Activated naive CD4-positive, alpha-beta T cell treated with anti-CD3 and anti-CD28 coated beads, Interleukin-2, amount 50 U/mL, for 16 hours (primary cell): ENCODE results near the gene PGAP3.
A peak's percentile ranks its signal among the peaks of the same experiment; 100 is the strongest.
"Not testable (repeated sequence)": the region's sequence is repeated elsewhere in the genome, so short reads cannot be mapped to it uniquely, and the experiment has no call there.

Source experiments
- DNase-seq: peaks from one replicate; pipeline ENCODE4 v3.0.0-alpha.2; 2020

Gene PGAP3, protein sequence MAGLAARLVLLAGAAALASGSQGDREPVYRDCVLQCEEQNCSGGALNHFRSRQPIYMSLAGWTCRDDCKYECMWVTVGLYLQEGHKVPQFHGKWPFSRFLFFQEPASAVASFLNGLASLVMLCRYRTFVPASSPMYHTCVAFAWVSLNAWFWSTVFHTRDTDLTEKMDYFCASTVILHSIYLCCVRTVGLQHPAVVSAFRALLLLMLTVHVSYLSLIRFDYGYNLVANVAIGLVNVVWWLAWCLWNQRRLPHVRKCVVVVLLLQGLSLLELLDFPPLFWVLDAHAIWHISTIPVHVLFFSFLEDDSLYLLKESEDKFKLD

DNA sequence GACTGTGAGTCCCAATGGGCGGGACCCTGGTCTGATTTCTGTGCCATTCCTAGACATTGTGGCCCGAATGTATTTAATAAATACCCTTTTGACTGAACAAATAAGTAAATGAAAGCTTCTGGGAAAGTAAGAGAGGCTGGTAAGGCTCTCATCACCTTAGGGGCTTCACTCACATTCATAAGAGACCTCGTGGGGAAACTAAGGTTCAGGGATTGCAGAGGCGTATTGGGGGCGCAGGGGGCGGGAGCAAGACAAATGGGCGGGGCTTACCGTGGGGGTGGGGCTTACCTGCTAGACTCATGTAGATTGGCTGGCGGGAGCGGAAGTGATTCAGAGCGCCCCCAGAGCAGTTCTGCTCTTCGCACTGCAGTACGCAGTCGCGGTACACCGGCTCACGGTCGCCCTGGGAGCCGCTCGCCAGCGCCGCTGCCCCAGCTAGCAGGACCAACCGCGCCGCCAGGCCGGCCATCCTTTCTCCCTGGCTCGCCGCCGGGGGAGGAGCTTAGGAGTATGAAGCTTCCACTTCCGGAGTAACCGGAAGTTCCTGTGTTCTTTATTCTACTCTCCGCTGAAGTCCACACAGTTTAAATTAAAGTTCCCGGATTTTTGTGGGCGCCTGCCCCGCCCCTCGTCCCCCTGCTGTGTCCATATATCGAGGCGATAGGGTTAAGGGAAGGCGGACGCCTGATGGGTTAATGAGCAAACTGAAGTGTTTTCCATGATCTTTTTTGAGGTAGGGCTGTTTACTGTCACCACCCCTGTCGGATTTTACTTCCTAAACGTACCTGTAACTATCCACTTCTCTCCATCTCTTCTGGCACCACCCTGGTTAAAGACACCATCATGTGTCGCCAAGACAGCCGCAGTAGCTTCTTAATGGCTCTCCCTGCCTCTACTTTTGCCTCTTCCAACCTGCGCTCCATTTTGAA is at the start of gene PGAP3:
PGAP3 (minus strand) TSS at position 512 of the 929 bp plus-strand sequence; CDS start at position 469, 43 bp downstream.
- peak; percentile 83 for DNase-seq

DNA sequence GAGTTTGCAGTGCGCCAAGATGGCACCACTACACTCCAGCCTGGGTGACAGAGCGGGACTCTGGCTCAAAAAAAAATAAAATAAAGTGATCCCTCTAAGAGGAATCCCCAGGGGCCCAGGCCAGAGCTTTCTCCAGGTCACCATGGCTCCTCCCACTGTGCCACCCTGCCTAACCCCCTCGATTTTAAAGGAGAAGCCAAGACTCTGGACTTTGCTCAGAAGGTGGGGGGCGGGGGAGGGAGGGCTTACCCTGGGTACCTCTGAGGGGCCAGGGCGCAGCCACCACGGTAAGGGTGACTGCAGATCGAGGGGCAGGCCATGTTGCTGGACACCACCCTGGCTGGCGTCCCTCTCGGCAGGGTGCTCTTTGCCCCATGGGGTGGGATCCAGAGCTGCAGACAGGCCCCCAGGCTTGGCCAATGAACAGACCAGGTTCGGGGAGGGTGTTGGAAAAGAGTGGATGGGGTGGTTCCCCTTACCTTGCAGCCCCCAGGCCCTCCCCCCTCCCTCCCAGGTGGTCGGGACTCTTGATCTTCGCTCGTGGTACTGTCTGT is 49.4 kb upstream of the PGAP3 start:
- no peak for DNase-seq

DNA sequence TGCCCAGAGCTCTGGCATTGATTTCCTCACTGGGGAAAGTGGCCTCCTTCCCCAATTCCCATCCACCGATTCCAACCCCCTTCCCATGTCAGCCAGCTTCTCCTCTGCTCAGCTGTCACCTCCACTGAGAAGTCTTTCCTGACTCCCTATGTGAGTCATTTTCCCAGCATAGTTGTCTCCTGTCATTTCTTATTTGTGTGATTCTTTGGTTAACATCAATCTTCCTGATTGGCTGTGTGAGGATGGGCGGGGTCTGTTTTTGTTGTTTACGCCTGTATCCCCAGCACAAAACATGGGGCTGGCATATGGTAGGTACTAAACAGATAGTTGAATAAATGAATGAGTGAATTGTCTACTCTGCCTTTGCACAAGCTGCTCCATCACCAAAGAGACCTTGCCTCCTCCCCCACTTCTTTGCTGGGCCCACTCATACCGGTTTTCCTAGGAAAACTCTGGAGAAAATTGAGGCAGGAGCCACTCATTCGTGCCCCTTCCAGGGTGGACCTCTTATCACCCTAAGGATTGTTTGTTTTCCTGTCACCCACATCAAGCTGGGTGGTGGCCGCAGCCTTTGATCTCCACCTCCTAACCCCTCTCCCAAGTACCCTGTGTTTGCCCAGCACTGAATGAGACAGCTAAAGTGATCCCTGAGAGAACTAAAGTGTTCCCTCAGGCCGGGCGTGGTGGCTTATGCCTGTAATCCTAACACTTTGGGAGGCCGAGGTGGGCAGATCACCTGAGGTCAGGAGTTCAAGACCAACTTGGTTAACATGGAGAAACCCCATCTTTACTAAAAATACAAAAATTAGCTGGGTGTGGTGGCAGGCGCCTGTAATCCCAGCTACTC is 48.7 kb upstream of the PGAP3 start:
- DNase-seq, result no peak

DNA sequence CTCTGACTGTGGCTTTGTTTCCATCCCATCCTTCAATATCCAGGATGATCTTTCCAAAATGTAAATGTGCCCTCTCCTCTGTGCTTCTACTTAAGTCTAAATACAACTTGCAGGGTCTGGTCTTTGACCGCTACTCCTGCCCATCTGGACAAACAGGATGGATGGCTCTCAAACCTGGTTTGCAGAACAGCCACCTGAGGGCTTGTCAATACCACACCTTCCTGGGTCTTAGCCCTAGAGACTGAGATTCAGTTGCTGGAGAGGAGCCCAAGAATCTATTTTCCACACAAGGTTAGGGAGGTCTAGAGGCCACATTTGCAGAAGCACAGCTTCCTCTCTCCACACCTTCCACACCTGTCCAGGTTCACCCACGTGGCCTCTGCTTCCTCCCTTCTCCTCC is 48.0 kb upstream of the PGAP3 start:
- no peak for DNase-seq

DNA sequence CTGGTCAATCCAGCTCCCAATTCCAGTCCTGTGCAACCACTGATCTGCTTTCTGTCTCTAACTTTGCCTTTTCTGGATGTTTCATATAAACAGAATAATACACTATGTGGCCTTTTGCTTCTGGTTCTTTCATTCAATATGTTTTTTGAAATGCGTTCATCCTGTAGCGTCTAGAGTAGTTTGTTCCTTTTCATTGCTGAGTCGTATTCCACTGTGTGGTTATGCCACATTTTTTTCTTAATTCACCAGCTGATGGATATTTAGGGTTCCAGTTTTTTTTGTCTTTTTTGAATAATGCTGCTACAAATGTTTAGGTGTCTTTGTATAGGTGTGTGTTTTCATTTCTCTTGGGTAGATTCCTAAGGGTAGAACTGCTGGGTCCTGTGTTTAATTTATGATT is 44.7 kb upstream of the PGAP3 start:
- DNase-seq, result no peak

DNA sequence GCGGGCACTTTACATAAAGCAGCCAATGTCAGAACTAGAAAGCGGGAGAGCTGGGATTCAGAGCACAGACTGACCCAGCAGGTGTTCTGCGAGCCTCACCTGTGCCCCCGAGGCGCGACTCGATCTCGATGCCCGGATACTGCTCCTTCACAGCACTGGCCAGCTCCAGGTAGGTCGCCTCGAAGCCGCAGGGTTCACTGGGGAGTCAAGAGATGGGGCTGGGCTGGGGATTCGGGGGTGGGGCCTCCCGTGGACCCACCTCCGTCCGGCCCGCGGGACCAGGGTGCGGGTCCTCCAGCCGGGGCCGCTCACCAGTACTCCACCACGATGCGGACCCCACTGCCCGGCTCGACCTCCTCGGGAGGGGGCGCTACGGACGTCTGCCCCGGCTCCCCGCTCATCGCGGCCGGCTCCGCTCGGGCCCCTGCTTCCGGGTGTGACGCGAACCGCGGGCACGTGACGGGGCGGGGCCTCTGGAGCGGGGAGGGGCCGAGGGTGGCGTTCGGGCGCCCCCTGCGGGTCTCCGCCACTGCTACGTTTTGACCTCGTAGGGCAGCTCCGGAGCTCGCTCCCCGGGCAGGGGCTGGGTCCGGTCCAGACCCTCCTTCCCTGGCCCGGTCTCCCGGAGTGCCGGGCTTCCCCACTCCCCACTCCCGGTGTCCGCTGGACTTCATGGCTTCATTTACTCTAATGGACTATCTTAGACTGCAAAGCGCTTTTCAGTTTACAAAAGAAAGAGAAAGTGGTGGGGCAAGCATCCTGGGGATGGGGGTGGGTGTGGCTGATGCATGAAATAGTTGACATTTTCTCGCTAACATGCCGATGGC is 42.5 kb upstream of the PGAP3 start, which contains the start of gene MIEN1:
MIEN1 (minus strand) TSS at position 438 of the 827 bp plus-strand sequence; CDS start at position 401, 37 bp downstream.
- DNase-seq, result peak; percentile 92

DNA sequence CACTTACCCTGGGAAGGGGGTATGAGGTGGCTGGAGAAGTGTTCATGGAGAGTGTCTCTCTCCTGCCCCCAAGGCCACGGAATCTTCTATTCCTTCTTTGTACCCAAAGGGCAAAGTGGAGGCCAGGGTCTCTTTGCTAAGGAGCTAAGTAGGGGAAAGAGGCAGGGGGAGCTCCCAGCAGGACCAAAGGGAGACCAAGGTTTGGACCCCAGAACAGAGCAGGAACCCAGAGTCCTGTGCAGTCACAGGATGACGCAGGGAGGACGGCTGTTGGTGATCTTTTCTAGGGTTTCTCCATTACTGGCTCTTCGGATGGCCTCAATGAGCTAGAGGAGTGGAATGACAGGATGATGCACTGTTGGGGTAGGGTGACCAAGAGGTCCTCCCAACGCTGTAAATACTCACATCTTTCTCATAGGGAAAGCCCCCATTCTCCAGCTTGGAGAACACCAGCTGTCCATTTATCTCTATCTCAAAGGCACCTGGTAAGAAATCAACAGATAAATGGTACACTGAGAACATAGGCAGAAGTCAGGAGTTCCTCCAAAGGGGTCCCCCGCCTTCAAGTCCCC is 41.5 kb upstream of the PGAP3 start:
- no peak for DNase-seq

DNA sequence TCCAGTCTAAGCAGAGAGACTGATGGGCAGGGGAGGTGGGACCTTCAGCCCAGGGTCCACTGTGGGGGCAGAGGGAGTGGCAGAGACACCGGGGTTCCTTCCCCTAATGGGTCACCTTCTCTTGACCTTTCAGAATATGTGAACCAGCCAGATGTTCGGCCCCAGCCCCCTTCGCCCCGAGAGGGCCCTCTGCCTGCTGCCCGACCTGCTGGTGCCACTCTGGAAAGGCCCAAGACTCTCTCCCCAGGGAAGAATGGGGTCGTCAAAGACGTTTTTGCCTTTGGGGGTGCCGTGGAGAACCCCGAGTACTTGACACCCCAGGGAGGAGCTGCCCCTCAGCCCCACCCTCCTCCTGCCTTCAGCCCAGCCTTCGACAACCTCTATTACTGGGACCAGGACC is 39.7 kb upstream of the PGAP3 start:
- DNase-seq, result no peak

DNA sequence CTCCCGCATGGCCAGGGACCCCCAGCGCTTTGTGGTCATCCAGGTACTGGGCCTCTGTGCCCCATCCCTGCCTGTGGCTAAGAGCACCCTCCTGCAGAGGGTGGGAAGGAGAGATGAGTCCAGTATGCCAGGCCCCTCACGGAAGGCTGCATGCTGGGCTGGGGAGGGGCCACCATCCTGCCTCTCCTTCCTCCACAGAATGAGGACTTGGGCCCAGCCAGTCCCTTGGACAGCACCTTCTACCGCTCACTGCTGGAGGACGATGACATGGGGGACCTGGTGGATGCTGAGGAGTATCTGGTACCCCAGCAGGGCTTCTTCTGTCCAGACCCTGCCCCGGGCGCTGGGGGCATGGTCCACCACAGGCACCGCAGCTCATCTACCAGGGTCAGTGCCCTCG is 38.8 kb upstream of the PGAP3 start:
- no peak for DNase-seq

DNA sequence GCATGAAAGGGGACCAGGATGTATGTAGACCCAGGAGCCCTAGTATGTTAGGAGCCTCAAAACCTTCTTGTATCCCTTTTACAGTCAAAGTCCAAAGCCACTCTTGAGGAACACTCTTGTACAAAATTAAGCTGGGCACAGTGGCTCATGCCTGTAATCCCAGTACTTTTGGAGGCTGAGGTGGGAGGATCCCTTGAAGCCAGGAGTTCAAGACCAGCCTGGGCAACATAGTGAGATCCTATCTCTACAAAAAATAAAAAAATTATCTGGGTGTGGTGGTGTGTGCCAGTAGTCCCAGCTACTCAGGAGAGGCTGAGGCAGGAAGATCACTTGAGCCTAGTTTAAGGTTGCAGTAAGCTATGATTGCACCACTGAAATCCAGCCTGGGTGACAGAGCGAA is 38.1 kb upstream of the PGAP3 start:
- DNase-seq, result not testable (repeated sequence)

DNA sequence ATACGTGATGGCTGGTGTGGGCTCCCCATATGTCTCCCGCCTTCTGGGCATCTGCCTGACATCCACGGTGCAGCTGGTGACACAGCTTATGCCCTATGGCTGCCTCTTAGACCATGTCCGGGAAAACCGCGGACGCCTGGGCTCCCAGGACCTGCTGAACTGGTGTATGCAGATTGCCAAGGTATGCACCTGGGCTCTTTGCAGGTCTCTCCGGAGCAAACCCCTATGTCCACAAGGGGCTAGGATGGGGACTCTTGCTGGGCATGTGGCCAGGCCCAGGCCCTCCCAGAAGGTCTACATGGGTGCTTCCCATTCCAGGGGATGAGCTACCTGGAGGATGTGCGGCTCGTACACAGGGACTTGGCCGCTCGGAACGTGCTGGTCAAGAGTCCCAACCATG is 36.9 kb upstream of the PGAP3 start:
- no peak for DNase-seq

DNA sequence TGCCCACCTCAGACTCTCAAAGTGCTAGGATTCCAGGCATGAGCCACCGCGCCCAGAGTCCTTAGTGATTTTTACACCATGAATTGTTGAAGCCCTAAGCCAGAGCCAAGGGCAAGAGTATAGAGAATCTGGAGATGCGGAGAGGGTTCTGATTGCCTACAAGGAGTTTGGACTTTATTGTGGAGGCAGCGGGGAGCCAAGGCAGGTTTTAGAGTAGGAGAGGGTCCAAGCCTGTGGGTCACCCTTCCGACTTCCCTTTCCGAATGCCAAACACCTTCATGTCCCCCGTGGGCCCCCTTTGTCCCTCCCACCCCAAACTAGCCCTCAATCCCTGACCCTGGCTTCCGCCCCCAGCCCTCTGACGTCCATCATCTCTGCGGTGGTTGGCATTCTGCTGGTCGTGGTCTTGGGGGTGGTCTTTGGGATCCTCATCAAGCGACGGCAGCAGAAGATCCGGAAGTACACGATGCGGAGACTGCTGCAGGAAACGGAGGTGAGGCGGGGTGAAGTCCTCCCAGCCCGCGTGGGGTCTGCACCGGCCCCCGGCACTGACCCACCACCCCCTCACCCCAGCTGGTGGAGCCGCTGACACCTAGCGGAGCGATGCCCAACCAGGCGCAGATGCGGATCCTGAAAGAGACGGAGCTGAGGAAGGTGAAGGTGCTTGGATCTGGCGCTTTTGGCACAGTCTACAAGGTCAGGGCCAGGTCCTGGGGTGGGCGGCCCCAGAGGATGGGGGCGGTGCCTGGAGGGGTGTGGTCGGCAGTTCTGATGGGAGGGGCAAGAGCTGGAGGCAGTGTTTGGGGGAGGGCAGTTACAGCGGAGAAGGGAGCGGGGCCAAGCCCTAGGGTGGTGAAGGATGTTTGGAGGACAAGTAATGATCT is 35.4 kb upstream of the PGAP3 start:
- DNase-seq, result no peak

DNA sequence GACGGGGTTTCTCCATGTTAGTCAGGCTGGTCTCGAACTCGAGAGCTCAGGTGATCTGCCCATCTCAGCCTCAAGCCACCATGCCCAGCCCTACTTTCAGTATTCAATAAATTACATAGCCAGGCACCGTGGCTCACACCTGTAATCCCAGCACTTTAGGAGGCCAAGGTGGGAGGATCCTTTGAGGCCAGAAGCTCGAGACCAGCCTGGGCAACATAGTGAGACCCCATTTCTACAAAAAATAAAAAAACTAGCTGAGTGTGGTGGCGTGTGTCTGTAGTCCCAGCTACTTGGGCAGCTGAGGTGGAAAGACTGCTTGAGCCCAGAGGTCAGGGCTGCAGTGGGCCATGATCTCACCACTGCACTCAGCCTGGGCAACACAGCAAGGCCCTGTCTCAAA is 34.2 kb upstream of the PGAP3 start:
- DNase-seq, result no peak

DNA sequence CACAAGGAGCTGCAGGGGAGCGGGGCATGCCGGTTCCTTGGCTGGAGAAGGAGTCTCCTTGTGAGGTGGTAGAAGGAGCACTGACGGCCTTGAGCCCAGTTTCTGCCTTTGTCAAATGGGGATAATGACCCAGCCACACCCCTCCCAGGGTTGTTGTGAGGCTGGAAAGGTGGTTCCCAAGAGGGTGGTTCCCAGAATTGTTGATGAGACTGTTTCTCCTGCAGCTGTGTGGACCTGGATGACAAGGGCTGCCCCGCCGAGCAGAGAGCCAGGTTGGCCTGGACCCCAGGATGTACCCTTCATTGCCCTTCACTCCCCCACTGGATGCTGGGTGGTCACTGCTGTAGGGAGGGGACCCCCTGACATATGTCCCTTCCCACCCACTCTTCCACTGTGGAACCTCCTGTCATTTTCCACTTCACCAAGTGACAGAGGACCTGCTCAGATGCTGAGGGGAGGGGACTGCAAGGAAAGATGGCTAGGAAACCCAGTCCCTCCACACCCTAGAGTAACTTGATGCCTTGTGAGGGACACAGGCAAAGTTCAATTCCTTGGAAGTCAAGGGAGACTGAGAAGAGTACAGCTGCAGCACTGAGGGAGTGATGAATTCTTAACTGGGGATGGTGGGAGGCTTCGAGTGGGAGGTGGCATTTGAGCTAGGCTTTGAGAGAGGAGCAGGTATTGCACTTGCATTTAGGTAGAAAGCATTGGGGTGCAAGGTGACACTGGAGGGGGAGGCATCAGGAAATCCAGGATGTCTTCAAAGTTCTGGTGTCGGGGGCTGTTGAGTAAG is 31.9 kb upstream of the PGAP3 start:
- DNase-seq, result no peak

DNA sequence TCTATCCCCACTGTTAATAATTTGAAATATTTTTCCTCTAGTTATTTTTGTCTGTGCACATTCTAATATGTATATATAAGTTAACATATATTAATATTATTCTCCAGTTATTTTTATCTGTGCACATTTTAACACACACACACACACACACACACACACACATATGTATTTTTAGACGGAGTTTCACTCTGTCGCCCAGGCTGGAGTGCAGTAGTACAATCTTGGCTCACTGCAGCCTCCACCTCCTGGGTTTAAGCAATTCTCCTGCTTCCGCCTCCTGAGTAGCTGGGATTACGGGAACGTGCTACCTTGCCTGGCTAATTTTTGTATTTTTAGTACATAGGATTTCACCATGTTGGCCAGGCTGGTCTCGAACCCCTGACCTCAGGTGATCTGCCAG is 29.8 kb upstream of the PGAP3 start:
- no peak for DNase-seq

DNA sequence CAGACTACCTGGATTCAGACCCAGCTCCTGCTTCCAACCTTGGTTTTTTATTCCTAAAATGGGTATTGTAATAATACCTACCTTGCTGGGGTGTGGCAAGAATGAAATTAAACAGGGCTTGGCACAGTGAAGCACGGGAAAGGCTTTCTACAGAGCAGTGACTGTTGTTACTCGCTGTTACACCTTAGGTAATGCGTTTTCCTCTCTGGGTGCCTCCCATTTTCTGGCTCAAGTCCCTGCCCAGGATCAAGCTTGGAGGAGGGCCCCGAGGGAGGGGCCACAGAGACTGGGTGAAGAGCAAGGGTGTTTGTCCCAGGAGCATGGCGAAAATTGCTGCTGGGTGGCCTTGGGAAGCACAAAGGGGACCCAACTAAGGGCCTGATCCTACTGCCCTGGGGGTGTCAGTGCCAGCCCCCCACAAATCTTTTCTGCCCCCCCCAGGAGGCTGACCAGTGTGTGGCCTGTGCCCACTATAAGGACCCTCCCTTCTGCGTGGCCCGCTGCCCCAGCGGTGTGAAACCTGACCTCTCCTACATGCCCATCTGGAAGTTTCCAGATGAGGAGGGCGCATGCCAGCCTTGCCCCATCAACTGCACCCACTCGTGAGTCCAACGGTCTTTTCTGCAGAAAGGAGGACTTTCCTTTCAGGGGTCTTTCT is 29.2 kb upstream of the PGAP3 start:
- DNase-seq, result no peak

DNA sequence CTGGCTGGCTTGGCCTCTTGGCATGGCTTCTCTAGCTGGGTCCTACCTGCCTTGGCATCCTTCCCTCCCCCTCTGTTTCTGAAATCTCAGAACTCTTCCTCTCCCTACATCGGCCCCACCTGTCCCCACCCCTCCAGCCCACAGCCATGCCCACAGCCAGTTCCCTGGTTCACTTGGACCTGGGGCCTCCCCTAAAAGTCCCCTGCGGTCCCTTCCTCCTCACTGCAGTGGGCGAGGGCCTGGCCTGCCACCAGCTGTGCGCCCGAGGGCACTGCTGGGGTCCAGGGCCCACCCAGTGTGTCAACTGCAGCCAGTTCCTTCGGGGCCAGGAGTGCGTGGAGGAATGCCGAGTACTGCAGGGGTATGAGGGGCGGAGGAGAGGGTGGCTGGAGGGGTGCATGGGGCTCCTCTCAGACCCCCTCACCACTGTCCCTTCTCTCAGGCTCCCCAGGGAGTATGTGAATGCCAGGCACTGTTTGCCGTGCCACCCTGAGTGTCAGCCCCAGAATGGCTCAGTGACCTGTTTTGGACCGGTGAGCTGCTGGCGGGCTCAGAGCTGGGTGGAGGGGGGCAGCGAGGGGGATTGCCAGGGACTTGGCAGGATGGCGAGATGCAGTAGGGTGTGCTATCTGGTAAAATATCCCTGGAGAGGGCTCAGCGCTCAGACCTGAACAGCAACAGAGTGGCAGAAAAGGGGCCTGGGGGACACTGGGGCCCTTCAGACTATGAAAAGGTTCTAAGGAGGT is 28.4 kb upstream of the PGAP3 start:
- no peak for DNase-seq
